ENCODE data around the gene ATP7B.
A peak's percentile ranks its signal among the peaks of the same experiment; 100 is the strongest.

Gene ATP7B

DNA sequence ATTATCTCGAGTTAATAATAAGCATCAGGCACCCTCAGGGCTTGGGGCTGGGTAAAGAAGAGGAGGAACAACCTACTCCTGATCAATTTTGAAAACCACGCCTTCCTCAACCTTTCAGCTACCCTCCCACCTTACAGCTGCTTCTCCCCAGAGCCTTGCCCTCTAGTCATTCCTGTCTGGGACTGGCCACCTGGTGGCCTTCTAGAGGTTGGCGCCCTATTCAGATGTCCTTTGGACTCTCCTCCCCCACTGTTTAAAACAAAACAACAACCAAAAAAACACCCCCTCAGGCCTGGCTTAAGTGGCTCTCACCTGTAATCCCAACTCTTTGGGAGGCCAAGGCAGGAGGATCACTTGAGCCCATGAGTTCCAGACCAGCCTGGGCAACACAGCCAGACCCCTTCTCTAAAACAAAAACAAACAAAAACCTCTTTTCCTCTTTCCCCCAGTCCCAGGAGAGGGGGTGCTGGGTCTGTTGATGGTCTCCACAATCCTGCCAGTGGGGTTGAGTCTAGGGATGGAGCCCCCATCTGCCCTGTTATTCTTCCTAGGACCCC is 87.2 kb downstream of the ATP7B start:
- DNase-seq (ENCODE audit: low spot score) = peak; percentile 38
- TF ChIP-seq CTCF (IDR thresholded peaks at IDR 0.05) = no peak
- H3K4me3 ChIP-seq = no peak overlapping the region
- no peak overlapping the region for H3K27ac ChIP-seq

- DNase-seq (ENCODE audit: low spot score) = peak; percentile 67
- H3K4me3 ChIP-seq = no peak overlapping the region
- H3K27ac ChIP-seq = no peak overlapping the region
- no peak for TF ChIP-seq CTCF (IDR thresholded peaks at IDR 0.05)
Measured at GRCh38 chr13:51922771-51923480, 88.3 kb downstream of the ATP7B start.

- H3K4me3 ChIP-seq = no peak overlapping the region
- H3K27ac ChIP-seq = no peak overlapping the region
- DNase-seq (ENCODE audit: low spot score) = peak; percentile 50
- TF ChIP-seq CTCF (IDR thresholded peaks at IDR 0.05) = no peak
Measured at GRCh38 chr13:51921790-51922740, 89.2 kb downstream of the ATP7B start.

DNA sequence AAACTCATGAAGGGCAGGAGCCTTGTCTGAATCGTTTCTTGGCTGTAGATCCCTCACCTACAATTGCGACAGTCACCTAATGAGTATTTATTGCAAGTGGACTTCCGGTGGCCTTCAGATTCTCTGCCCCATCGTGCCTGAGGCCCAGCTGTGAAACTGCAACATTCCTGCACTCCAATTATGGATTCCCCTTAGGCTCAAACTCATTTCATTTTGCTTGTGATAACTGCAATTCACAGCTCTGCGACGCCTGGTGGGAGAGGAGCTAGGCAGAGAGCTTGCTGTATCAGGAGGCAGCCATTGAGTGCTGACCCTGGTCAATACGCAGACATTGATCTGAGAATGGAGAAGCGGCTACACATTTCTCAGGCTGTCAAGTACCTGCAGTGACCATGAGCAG is 90.5 kb downstream of the ATP7B start:
- peak; percentile 38 for DNase-seq (ENCODE audit: low spot score)

GRCh38 chr13:51920267-51920666 is 91.0 kb downstream of the ATP7B start:
- Histone ChIP-seq H3K27ac (no peak overlapping the region), H3K4me3 (no peak overlapping the region)
- peak; percentile 45 for DNase-seq (ENCODE audit: low spot score)
- no peak for TF ChIP-seq CTCF (IDR thresholded peaks at IDR 0.05)

More for the DNA sequence above, 90.5 kb downstream of the ATP7B start:
- Histone ChIP-seq H3K27ac (no peak overlapping the region), H3K4me3 (no peak overlapping the region)
- no peak for TF ChIP-seq CTCF (IDR thresholded peaks at IDR 0.05)

DNA sequence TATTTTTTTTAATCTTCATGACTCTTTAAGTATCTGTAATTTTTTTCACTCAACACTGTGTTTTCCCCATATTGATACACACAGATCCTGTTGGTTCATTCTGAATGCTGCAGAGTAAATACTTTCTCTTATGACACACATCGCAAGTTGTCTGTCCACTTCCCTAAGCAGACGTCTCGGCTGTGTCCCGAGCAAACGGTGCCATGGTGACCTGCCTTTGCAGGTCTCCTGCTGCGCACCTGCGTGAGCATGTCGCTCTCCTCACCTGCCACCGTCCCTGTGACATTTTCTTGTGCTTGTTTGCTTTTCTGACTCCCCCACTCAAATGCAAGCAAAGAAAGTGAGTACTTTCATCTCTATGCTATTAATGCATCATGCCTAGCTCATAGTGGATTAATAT is 91.7 kb downstream of the ATP7B start:
- TF ChIP-seq CTCF (IDR thresholded peaks at IDR 0.05) = no peak
- peak; percentile 29 for DNase-seq (ENCODE audit: low spot score)
- no peak overlapping the region for H3K4me3 ChIP-seq
- no peak overlapping the region for H3K27ac ChIP-seq
